ACC112 (cell line): Measurements from ENCODE around the gene LMO7.

Source experiments
- H2AFZ ChIP-seq: fragments of 200-600 bp; sonication (generic); one replicate; pipeline ENCODE4 v1.6.0; 2017; ENCODE audit warnings: antibody characterized with exemption, low read length; ENCODE audit not compliant: unreplicated experiment
- H3K27ac ChIP-seq: fragments of 200-600 bp; sonication (generic); 2 replicates; pipeline ENCODE4 v1.5.1; 2014; ENCODE audit warnings: low read depth, mild to moderate bottlenecking, antibody characterized with exemption, low read length, moderate library complexity
- H3K27me3 ChIP-seq: fragments of 200-600 bp; sonication (generic); 2 replicates; pipeline ENCODE4 v1.6.1; 2014; ENCODE audit warnings: mild to moderate bottlenecking, antibody characterized with exemption, low read length, moderate library complexity, mixed read lengths; ENCODE audit not compliant: insufficient read depth
- H3K36me3 ChIP-seq: fragments of 200-600 bp; sonication (generic); 2 replicates; pipeline ENCODE4 v1.6.1; 2016; ENCODE audit warnings: mild to moderate bottlenecking, antibody characterized with exemption, low read length, moderate library complexity, mixed read lengths; ENCODE audit not compliant: insufficient read depth
- H3K4me1 ChIP-seq: fragments of 200-600 bp; sonication (generic); one replicate; pipeline ENCODE4 v1.6.1; 2016; ENCODE audit warnings: low read length, mixed read lengths; ENCODE audit not compliant: insufficient read depth, unreplicated experiment, control insufficient read depth
- H3K4me3 ChIP-seq: fragments of 200-600 bp; sonication (generic); 2 replicates; pipeline ENCODE4 v1.5.1; 2014; ENCODE audit warnings: mild to moderate bottlenecking, low read depth, low read length
- H3K79me2 ChIP-seq: fragments of 200-600 bp; sonication (generic); one replicate; pipeline ENCODE4 v1.6.0; 2016; ENCODE audit warnings: low read length; ENCODE audit not compliant: control insufficient read depth, unreplicated experiment, insufficient read depth

LMO7 gene

DNA sequence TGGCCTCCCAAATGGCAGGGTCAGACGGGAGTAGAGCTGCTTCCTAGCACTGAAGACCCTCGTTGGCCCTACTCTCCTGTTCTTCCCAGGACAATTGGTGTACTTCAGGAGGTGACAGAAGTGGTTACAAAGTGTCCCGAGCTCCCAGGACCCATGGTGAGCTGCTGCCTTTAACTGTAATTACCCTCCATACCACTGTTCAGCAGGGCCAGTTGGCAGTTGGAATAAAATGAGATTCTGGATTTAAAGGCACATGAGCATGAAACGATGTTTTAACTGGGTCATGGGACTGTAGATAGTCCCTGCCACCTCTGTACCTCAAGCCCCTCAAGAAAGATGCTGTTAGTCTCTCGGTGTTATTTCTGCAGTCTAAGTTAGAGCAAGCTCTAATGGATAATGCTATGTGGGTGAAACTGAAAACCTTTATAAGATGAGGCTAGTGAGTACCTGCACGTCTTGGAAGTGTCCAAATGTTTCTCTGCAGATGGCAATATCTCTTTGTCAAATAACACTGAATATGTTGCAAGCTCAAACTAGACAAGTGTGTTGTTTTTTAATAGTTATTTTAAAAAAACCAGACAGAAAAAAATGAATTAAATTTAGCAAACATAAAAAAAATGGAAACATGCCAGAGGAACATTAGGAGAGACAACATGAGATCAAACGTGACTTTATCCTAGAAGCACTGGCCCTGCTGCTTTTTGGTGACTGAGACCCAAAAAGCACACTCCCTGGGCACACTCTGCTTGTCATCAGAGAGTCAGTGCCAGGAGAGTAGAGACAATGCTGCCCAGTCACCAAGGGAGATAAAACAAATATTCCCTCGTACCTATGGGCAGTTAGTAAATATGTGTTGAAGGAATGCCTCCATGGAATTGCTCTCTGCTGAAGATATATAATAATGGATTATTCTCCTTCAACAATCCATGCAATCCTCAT lies 266.3 kb downstream of the LMO7 start:
- no peak overlapping the region for H2AFZ ChIP-seq
- H3K79me2 ChIP-seq = no peaks in the 10 kb centered on the region
- no peak overlapping the region for H3K4me3 ChIP-seq
- H3K36me3 ChIP-seq = no peaks in the 10 kb centered on the region
- no peaks in the 10 kb centered on the region for H3K4me1 ChIP-seq
- no peak overlapping the region for H3K27ac ChIP-seq
- H3K27me3 ChIP-seq = peaks cover 10% of the 10 kb centered on the region; the same call in 1 of the 2 replicates

DNA sequence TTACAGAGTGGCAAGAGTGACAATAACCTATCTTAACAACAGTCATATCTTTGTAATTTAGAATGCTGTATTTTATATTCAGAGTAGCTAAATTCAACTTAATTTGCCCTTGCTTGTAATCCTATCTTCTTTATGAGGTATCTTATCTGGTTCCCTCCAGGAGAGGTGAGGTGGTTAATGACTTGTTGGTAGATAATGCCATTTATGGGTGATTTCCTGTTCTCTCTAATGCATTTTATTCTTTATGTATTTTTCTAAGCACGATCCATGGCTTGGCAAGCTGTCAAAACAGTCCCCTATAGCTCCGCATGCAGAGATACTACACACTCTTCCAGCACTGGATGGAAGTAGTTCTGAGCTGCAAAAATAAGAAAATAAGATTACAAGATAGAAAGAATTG lies 267.9 kb downstream of the LMO7 start:
- no peaks in the 10 kb centered on the region for H3K36me3 ChIP-seq
- no peak overlapping the region for H3K27ac ChIP-seq
- H3K4me3 ChIP-seq = no peak overlapping the region
- H3K79me2 ChIP-seq = no peaks in the 10 kb centered on the region
- H2AFZ ChIP-seq = no peak overlapping the region
- no peaks in the 10 kb centered on the region for H3K4me1 ChIP-seq
- peaks cover 10% of the 10 kb centered on the region for H3K27me3 ChIP-seq

DNA sequence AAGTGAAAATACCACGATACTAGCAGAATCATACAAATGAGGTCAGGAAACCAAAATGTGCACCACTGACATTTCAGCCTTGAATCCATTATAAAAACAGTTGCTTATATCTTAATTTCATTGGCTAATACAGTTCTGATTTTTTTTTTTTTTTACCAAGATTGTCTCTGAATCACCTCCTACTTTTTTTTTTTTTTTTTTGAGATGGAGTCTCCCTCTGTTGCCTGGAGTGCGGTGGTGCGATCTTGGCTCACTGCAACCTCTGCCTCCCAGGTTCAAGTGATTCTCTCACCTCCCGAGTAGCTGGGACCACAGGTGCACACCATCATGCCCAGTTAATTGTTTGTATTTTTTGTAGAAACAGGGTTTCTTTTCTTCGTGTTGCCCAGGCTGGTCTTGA lies 270.2 kb downstream of the LMO7 start:
- Histone ChIP-seq H2AFZ (no peak overlapping the region), H3K4me3 (no peak overlapping the region), H3K79me2 (no peaks in the 10 kb centered on the region), H3K27ac (no peak overlapping the region), H3K27me3 (peaks cover 10% of the 10 kb centered on the region), H3K4me1 (no peaks in the 10 kb centered on the region), H3K36me3 (no peaks in the 10 kb centered on the region)

DNA sequence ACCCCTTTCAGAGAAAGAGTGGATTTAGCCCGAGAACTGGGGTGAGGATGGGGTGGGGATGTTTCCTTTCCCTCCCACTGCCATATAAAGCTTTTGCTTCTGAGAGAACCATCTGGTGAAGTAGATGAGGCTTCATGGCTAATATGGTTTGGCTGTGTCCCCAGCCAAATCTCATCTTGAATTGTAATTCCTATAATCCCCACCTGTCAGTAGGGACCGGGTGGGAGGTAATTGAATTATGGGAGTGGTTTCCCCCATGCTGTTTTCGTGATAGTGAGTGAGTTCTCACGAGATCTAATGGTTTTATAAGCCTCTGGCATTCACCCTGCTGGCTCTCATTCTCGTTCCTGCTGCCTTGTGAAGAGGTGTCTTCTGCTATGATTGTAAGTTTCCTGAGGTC lies 270.9 kb downstream of the LMO7 start:
- no peak overlapping the region for H2AFZ ChIP-seq
- no peak overlapping the region for H3K4me3 ChIP-seq
- no peaks in the 10 kb centered on the region for H3K79me2 ChIP-seq
- no peaks in the 10 kb centered on the region for H3K4me1 ChIP-seq
- peaks cover 10% of the 10 kb centered on the region for H3K27me3 ChIP-seq
- H3K27ac ChIP-seq = no peak overlapping the region
- no peaks in the 10 kb centered on the region for H3K36me3 ChIP-seq

DNA sequence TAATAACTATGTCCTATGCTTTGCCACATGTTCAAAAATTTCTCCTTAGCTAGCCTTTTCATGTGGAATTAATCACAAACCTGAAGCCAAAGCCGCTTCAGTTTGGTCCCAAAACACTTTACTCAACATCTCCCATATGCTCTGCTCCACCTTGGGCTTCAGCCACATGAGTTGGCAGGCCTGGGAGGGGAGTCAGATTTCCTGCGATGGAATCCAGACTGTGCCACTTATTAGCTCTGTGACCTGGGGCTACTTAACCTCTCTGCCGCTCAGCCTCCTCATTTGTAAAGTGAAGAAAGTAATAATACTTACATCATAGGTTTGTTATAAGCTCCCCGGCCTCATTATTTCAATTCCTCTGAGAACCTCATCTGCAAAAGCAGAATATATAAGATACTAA lies 272.0 kb downstream of the LMO7 start:
- Histone ChIP-seq H3K79me2 (no peaks in the 10 kb centered on the region), H3K4me1 (no peaks in the 10 kb centered on the region), H3K27me3 (peaks cover 10% of the 10 kb centered on the region), H3K36me3 (no peaks in the 10 kb centered on the region), H3K27ac (no peak overlapping the region), H3K4me3 (no peak overlapping the region), H2AFZ (no peak overlapping the region)
